K562 (cell line): ENCODE results near the gene P2RX1. TPM values are rescaled to one million over a fixed set of nuclear protein-coding genes. Genes with fewer than 3 reads are reported as not detected.

ENCODE experiments used
- ATF7 ChIP-seq: fragments of 450-650 bp; IDR thresholded peaks from 2 replicates; pipeline ENCODE4 v1.7.1; 2014; ENCODE audit warnings: mild to moderate bottlenecking, moderate library complexity
- CC2D1A ChIP-seq: fragments of 450-650 bp; IDR thresholded peaks from 2 replicates; pipeline ENCODE4 v1.6.1; 2017; ENCODE audit warnings: mild to moderate bottlenecking
- ZNF518B ChIP-seq: fragments of 250-450 bp; sonication (Bioruptor Pico); IDR thresholded peaks from 2 replicates; pipeline ENCODE4 v1.5.0; 2021; ENCODE audit warnings: mild to moderate bottlenecking, moderate library complexity
- polyA plus RNA-seq, 8 experiments: library from polyadenylated mRNA; depleted of rRNA in 4 of 8; stranded (reverse) in 5 of 8; unstranded in 3 of 8; fragments of >200 nt; fragmentation: Nextera tagmentation in 2 of 8; fragmentation: Illumina TruSeq in 1 of 8; extraction: Ambion mirVana in 2 of 8; extraction: Trizol in 1 of 8; gene quantifications; 2 replicates each; pipeline versions ENCODE4 v1.2.1 to v1.2.3, GENCODE V29; 2011 to 2014; ENCODE audit warnings: inconsistent platforms in 1 of 8, missing spikeins in 1 of 8
- total RNA-seq, 7 experiments: library from RNA; depleted of rRNA in 6 of 7; stranded (reverse); fragments of >200 nt in 6 of 7; fragmentation: Illumina TruSeq in 2 of 7; extraction: Trizol in 2 of 7; gene quantifications; 2 replicates each; pipeline versions ENCODE4 v1.2.1 to v1.2.3, GENCODE V29; 2011 to 2021; ENCODE audit warnings: low replicate concordance in 1 of 7
- TF ChIP-seq, protein P1 (sequence below), 2 experiments: fragments of 450-650 bp in 1 of 2; sonication (generic) in 1 of 2; formaldehyde crosslinking in 1 of 2; IDR thresholded peaks; 2 replicates each; pipeline versions ENCODE4 v1.7.1 to v1.9.0; 2016 to 2022; ENCODE audit warnings: inconsistent platforms in 1 of 2, mild to moderate bottlenecking in 1 of 2, missing genetic modification reagents in 1 of 2

The P2RX1 gene
- total and polyA plus RNA-seq, 9 of the 15 experiments (the other 6 are each of a cell fraction or from before 2014, with no cell fraction given): 0.27 to 20.3 (median 10.3) TPM

DNA sequence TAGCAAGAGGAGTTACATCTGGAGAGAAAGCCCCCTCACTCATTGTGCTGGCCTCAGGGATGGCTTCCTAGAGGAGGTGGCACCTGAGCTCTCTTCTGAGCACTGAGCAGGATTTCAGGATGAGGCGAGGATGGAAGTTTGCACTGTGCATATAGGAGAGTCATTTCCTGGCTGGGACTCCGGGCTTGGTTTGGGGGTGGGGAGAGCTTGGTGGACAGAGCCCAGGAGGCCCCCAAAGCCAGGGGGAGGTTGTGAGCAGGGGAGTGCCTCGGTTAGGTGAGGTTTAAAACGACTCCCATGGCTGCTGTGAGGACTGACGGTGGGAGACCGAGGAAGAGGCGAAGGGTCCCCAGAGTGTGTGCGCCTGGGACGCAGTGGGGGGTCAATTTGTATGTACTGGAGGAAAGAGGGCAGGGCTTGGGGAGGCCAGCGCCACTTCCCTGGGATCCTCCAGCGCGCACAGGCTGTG is 24.6 kb downstream of the P2RX1 start (continued):
- TF ChIP-seq ZNF518B (CRISPR knock-in tag): no peak
- no peak for TF ChIP-seq ATF7
- no peak for TF ChIP-seq CC2D1A
- TF ChIP-seq, protein P1, sequence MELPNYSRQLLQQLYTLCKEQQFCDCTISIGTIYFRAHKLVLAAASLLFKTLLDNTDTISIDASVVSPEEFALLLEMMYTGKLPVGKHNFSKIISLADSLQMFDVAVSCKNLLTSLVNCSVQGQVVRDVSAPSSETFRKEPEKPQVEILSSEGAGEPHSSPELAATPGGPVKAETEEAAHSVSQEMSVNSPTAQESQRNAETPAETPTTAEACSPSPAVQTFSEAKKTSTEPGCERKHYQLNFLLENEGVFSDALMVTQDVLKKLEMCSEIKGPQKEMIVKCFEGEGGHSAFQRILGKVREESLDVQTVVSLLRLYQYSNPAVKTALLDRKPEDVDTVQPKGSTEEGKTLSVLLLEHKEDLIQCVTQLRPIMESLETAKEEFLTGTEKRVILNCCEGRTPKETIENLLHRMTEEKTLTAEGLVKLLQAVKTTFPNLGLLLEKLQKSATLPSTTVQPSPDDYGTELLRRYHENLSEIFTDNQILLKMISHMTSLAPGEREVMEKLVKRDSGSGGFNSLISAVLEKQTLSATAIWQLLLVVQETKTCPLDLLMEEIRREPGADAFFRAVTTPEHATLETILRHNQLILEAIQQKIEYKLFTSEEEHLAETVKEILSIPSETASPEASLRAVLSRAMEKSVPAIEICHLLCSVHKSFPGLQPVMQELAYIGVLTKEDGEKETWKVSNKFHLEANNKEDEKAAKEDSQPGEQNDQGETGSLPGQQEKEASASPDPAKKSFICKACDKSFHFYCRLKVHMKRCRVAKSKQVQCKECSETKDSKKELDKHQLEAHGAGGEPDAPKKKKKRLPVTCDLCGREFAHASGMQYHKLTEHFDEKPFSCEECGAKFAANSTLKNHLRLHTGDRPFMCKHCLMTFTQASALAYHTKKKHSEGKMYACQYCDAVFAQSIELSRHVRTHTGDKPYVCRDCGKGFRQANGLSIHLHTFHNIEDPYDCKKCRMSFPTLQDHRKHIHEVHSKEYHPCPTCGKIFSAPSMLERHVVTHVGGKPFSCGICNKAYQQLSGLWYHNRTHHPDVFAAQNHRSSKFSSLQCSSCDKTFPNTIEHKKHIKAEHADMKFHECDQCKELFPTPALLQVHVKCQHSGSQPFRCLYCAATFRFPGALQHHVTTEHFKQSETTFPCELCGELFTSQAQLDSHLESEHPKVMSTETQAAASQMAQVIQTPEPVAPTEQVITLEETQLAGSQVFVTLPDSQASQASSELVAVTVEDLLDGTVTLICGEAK (IDR thresholded peaks at IDR 0.05): no peak
- TF ChIP-seq, protein P1 (CRISPR knock-in tag; IDR thresholded peaks at IDR 0.05): no peak
